RCC 7860 (cell line): ENCODE data around the gene SEMA6A.
"Not testable (repeated sequence)": the region's sequence is repeated elsewhere in the genome, so short reads cannot be mapped to it uniquely, and the experiment has no call there.

Experiments used
- DNase-seq: peaks from one replicate; pipeline ENCODE4 v3.0.0-alpha.2; 2015; ENCODE audit warnings: low spot score
- FAIRE-seq: peaks from 2 replicates; lab custom pipeline; 2012; peaks lifted over from hg19 to GRCh38; lab: Jason Lieb, UNC

The SEMA6A gene

DNA sequence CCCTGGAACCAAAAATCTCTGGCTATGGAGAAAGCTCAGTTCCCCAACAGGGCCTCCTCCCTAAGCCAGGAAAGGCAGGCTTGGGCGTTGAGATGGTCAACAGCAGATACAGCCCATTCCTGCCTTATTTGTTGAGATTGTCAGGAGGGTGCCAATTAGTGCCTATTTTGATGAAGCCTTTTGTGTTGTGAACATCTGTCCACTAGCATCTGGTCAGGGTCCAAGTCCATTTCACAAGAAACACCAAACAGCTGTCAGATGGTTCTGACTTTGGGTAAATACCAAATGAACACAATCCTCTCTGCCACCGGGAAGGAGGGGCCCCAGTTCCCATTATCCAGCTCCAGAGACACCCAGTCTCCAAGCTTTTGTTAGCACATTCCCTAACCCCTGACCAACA is 19.9 kb downstream of the SEMA6A start:
- no peak for DNase-seq
- FAIRE-seq, result no peak

DNA sequence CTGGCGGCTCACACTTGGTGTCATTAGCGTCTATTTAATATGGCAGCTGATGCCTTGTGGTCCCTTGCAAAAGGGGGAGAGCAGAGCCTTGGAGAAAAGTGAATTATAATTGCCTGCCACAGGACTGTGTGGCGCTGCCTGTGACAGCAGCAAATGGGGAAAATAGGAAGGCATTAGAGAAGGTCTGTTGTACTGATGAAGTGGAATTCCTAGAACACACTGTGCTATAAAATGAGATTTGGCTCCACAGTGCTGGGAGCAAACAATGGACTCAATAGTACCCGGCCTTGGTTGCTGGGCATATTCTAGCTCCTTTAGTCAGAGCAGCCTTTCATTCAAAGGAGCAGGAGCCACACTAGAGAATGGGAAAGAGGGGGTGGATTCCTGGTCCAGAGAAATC is 21.3 kb downstream of the SEMA6A start:
- DNase-seq (no peak), FAIRE-seq (no peak)

DNA sequence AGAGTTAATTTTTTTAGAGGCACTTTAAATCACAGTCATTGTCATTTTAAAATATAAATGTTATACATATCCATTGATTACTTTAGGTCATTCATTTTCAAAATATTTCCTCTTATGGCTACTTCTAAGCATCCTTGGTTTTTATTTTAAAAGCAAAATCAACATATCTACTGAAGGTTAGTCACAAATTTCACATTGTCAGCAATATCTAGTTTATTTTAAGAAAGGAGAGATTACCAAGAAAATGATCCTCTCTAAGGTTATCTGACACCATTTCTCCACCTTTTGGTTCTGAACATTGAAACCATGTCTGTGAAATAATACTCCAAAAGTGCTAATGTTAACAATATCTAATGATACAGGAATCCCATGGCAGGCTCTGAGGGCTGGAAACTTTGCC is 24.5 kb downstream of the SEMA6A start:
- DNase-seq, result no peak
- no peak for FAIRE-seq

- DNase-seq (no peak), FAIRE-seq (no peak)
These were observed 27.9 kb downstream of the SEMA6A start for GRCh38 chr5:116546743-116547124.

- DNase-seq (no peak), FAIRE-seq (no peak)
These were observed 28.4 kb downstream of the SEMA6A start for GRCh38 chr5:116546033-116546742.

DNA sequence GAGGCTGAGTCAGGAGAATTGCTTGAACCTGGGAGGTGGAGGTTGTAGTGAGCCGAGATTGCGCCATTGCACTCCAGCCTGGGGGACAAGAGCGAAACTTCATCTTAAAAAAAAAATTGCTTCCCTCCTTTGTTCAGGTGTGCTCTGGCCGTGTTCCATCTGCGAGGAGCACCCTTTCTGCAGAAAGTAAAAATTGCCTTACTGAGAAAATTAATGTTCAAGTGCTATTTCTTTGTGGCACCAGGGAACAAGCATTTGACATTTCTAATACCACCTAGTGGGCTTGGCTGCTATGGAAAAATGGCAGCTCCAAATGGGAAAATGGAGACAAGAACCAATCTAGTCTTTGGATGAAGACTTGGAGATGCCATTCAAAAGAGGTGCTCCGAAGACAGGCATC is 29.2 kb downstream of the SEMA6A start:
- not testable (repeated sequence) for DNase-seq, FAIRE-seq

DNA sequence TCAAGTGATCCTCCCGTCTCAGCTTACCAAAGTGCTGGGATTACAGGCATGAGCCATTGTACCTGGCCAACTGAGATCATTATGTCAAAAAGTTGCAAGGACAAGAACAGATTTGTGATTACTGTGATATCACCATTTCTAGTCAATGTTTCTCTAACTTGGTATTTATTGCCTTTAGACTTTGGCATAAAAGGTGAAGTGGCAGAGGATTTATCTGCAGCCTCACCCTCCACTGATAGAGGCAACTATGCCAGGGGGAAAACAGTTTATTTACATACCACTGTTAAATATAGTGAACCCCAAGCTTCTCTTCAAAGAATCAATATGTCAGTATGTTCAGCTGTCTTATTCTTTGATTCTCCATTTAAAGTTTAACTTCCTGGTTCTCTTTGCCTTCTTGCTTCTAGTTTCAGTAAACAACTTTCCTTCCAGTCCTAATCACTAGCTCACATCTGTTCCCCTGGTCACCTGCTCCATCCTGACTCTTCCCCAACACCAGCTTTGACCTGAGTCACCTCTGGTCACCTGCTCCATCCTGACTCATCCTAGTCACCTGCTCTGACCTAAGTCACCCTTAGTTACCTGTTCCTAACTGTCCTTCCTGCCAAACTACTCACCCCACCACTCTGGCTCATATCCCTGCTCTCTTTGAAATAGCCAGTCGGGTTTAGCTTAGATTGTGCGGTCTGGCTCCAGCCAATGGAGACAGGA is 29.9 kb downstream of the SEMA6A start:
- FAIRE-seq (peak; percentile 71), DNase-seq (no peak)

DNA sequence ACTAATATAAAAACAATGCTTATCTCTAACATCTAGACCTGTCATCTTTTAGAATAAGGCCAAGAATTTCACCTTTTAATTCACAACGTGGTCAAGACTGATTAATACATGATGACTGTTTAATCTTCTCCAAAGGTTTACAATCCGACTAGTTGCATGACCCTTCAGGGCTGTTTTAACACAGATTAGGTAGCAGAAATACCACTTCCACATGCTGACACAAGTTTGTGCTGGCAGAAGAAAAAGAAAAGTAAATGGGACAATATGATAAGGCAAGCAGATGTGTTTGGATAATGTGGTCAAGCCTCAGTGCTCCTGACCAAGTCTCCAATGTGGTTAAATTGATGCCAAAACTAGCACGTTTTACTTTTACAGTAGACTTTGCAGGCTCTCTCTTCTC is 31.1 kb downstream of the SEMA6A start:
- FAIRE-seq (peak; percentile 99), DNase-seq (peak; percentile 95)

DNA sequence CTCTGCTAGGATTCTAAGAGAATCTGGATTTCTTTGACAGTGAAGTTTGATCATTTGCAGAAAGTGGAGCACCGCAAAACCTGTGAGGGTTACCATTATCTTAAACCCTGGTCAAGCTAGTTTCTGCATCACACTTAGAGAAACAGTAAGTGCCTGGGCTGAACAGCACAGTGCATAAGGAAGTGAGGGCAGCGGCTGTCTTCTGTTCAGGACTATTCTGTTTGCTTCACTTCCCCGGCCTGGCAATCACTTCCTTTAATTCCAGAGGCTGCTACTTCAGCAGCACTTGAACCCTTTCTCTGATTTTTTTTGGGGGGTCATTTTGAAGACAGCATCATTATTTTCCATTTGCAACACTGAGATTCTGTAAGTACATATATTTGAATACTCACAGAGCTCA is 32.0 kb downstream of the SEMA6A start:
- no peak for DNase-seq
- FAIRE-seq, result no peak

GRCh38 chr5:116539222-116539621 is 35.4 kb downstream of the SEMA6A start:
- FAIRE-seq (no peak), DNase-seq (no peak)

DNA sequence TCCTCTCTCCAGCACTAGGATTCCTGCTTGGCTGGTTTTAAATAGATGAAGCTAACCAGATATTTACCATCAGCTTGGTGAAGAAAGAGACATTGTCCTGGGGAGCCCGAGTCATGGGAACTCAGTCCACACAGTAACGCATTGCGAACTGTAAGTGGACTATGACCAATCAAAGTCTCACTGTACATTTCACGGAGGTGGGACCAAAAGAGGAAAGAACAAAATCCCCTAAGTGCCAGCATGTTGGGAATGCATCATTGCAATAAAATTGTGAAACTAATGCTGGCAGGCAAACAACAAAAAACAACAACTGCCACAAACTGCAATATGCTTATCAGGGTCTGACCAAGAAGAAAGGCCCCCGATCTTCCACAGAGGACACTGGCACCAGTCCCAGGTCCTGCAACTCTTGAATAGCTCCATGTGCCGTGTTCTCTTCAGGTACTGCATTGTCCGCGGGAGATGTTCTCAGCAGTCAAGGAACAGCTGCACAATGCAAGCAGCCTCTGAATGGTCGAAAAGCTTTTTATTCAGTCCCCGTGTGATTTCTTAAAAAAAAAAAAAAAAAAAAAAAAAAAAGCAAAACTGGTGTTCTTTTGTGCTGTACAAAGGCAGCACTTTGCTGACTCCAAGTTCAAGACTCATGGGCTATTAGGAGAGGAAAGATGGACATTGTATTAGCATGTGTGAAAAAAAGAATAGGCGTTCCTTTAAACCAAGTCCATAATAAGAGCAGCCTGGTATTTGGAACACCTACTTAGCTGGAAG is 38.1 kb downstream of the SEMA6A start:
- DNase-seq (no peak), FAIRE-seq (no peak)

DNA sequence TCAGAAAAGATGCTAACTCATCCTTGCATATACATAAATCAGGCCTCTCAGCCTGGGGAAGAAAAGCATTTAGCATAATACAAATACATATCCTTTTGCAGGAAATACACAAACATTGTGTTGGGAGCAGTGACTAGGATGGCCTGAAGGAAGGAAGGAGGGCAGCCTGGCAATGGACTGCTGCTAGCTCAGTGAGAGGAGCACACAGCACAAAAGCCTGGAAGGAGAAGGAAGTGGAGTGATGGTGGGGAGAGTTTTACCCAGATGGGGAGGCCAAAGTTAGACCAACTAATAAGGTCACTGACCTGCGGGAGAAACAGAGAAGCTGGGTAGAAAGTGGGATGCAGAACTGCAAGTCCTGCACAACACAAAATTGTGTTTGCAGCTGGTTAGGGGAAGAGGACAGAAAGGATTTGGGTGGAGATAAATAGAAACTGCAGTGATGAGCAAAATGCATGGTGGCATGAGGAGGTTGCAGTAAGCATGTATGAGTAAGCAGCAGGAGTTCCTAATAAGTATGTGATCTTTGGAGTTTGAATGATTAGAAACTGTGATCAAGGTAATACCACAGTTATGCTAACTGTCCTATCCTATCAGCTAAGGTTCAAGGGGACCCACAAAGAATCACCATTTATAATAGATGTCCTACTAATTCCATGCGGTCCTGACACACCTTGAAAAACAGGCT is 39.5 kb downstream of the SEMA6A start:
- DNase-seq (no peak), FAIRE-seq (no peak)

DNA sequence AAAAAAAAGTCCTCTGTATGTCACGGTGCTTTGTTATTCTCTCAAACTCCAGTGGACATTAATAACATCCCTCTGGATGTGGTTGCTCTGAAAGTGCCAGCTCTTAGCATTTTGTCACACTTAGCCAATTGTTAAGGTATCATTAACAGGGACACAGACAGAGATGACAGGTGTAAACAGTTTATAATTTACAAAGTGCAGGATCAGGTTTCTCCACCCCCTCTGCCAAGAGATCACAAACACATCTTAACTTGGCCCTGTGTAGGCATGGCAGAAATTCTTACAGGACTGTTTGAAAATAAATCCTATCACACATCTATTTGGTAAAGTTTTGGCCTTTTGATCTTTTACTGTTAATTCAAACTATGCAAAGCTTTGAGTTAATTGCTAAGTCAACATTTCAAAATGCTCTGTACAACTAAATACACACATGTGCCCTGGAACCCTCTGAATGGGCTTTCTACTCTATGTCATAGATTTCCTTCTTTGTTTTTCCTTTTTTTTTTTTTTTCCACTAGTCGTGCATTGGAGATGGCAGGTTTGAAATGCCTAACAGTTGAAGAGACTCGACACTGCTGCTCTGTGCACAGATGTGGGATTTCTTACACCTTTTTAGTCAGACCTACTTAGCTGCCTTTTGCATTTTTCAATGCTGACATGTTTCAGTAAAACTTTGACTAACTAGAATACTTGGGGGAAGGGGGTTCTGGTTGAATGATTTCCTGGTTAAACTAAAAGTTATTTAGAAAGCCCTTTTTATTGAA is 41.7 kb downstream of the SEMA6A start:
- DNase-seq, result peak; percentile 86
- FAIRE-seq, result peak; percentile 98

DNA sequence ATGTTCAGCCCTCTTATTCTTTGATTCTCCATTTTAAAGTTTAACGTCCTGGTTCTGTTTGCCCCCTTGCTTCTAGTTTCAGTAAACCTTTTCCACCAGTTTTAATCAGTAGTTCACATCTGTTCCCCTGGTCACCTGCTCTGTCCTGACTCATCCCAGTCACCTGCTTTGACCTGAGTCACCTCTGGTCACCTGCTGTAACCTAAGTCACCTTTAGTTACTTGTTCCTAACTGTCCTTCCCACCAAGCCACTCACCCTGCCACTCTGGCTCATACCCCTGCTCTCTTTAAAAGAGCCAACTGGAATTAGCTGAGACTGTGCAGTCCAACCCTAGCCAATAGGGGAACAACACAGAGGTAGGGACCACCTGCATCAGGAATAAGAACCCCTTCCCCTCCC is 43.0 kb downstream of the SEMA6A start:
- no peak for DNase-seq
- no peak for FAIRE-seq

DNA sequence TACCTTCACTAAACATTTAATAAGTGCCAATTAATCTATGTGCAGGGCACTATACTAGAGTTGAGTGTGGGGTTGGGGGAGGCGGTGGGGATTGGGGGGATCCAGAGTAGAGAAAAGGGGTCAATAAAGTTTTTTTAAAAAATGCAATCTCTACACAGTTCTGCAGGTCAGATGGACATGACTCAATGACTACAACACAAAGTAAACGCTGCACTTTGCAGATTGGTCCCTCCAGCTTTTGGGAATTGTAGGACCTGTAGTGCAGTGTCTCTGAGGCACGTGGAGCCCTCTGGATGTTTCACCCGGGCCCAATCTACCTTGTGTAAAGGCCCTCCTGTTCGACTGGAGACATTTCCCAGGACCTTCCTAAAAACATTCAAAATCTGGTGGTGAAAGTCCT is 43.5 kb downstream of the SEMA6A start:
- DNase-seq (no peak), FAIRE-seq (no peak)

GRCh38 chr5:116530276-116530675 is 44.3 kb downstream of the SEMA6A start:
- FAIRE-seq, result no peak
- DNase-seq, result no peak

- DNase-seq, result no peak
- FAIRE-seq, result no peak
These were observed 45.0 kb downstream of the SEMA6A start for GRCh38 chr5:116529615-116530014.

DNA sequence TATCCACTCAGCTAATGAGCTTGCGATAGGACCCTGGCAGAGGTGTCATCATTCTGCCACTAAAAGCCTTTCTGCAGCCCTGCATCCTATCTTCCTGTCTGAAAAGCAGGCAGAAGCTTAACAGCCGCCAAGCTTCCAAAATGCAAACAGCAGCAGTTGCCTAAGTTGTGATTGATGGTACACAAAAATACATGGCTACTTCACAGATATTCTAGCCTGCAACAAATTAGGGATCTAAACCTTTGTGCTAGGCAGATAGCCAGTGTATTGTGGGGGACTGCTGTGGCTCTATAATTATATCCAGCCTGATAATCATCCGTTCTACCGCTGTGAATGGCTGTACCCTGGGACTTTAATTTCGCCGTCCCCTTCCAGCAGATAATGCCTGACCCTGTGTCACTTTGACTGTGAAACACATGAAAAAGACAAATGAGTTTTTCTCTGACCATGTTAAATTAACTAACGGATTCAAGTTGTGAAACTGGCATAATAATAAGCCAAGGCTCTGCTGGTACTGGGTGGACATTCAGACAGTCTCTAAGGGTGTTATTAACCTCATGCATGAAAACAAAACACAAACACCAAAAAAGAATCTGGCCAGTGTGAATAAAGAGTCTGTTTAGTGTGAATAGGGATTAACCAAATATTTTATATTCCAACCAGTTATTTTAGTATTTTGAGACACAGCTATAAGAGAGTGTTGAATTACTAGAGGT is 45.9 kb downstream of the SEMA6A start:
- FAIRE-seq, result peak; percentile 63
- no peak for DNase-seq

DNA sequence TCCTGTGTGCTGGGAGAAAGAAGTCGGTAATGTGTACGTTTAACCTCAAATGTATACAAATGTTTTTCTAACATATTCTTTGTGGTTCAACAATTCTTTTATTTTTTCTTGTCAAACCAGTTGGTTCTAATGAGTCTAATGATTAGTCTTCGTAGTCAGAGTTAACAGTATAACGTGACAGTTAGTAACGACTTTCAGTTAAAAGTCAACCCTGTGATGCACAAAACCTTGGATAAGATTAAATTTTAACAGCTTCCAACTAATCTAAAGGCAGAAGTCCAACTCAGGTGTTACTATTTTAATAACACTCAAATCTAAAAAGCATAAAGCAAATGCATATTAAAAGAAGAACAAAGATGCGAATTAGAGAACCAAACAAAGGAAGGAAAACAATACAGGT is 47.0 kb downstream of the SEMA6A start:
- DNase-seq (no peak), FAIRE-seq (peak; percentile 98)

GRCh38 chr5:116525674-116526073 is 48.9 kb downstream of the SEMA6A start:
- FAIRE-seq, result no peak
- no peak for DNase-seq
